Gastroesophageal sphincter (tissue), 3 donors: ENCODE data around the gene TSPO2.

Experiments used
- POLR2AphosphoS5 ChIP-seq: sonication (generic); formaldehyde crosslinking; IDR thresholded peaks from one replicate; pipeline ENCODE4 v1.6.1; 2017; ENCODE audit warnings: antibody characterized with exemption
- TF ChIP-seq, protein P1 (sequence below), 4 experiments: fragments of 200-600 bp in 2 of 4; fragments of 450-650 bp in 2 of 4; sonication (generic) in 1 of 4; IDR thresholded peaks; one replicate each; pipeline ENCODE4 v1.5.1; 2017 to 2019; ENCODE audit warnings: antibody characterized with exemption in 4 of 4, mild to moderate bottlenecking in 2 of 4, moderate library complexity in 2 of 4

DNA sequence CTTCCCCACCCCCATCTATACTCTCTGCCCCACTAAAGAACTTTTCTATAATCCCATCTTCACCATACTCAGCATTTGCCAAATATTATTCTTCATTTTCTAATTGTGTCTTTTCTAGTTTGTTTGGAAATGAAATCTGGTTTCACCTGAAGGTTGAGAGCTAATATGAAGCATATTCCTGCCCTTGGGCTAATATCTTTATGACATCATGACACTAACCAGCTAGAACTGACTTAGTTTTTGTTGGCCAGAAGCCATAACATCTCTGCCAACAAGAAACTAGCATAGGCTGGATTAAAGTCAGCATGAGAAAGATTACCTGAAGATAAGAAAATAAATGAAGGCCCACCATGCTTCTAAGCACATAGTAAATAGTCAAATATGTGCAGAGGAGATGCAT lies 20.0 kb upstream of the TSPO2 start:
- TF ChIP-seq POLR2AphosphoS5 = no peak
- TF ChIP-seq, protein P1, sequence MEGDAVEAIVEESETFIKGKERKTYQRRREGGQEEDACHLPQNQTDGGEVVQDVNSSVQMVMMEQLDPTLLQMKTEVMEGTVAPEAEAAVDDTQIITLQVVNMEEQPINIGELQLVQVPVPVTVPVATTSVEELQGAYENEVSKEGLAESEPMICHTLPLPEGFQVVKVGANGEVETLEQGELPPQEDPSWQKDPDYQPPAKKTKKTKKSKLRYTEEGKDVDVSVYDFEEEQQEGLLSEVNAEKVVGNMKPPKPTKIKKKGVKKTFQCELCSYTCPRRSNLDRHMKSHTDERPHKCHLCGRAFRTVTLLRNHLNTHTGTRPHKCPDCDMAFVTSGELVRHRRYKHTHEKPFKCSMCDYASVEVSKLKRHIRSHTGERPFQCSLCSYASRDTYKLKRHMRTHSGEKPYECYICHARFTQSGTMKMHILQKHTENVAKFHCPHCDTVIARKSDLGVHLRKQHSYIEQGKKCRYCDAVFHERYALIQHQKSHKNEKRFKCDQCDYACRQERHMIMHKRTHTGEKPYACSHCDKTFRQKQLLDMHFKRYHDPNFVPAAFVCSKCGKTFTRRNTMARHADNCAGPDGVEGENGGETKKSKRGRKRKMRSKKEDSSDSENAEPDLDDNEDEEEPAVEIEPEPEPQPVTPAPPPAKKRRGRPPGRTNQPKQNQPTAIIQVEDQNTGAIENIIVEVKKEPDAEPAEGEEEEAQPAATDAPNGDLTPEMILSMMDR (IDR thresholded peaks at IDR 0.05) = no peak
